ENCODE measurements around the gene SMLR1.

GRCh38 chr6:130794010-130794697, 33.1 kb upstream of the SMLR1 start:
- no peak for TF ChIP-seq EZH2phosphoT487 (IDR thresholded peaks at IDR 0.05; ENCODE audit: borderline replicate concordance, low read depth, low read length)
- TF ChIP-seq CTCF (conservative IDR thresholded peaks at IDR 0.05; ENCODE audit: low read length) = no peak

Data from OCI-LY7 (cell line).